Osteocyte (in vitro differentiated cells): ENCODE measurements around the gene SLC35A3. TPM values are rescaled to one million over a fixed set of nuclear protein-coding genes. Genes with fewer than 3 reads are reported as not detected.
"Not testable (repeated sequence)": the region's sequence is repeated elsewhere in the genome, so short reads cannot be mapped to it uniquely, and the experiment has no call there.

Source experiments
- DNase-seq: peaks from one replicate; pipeline ENCODE4 v3.0.0; 2021; ENCODE audit warnings: mixed read lengths; ENCODE audit not compliant: unreplicated experiment; ENCODE audit errors: extremely low spot score
- H3K27ac Mint-ChIP-seq: one replicate; pipeline ENCODE4 v1.8.0; 2021; ENCODE audit warnings: mild to moderate bottlenecking, mixed read lengths; ENCODE audit not compliant: unreplicated experiment
- H3K27me3 Mint-ChIP-seq: one replicate; pipeline ENCODE4 v1.8.0; 2021; ENCODE audit warnings: mixed read lengths; ENCODE audit not compliant: unreplicated experiment
- H3K36me3 Mint-ChIP-seq: one replicate; pipeline ENCODE4 v1.8.0; 2021; ENCODE audit warnings: mixed read lengths; ENCODE audit not compliant: unreplicated experiment
- H3K4me1 Mint-ChIP-seq: one replicate; pipeline ENCODE4 v1.8.0; 2021; ENCODE audit warnings: mixed read lengths; ENCODE audit not compliant: unreplicated experiment
- H3K4me3 Mint-ChIP-seq: one replicate; pipeline ENCODE4 v1.8.0; 2021; ENCODE audit warnings: mild to moderate bottlenecking, moderate library complexity, mixed read lengths; ENCODE audit not compliant: unreplicated experiment
- H3K9me3 Mint-ChIP-seq: one replicate; pipeline ENCODE4 v1.8.0; 2021; ENCODE audit warnings: mixed read lengths; ENCODE audit not compliant: unreplicated experiment
- CTCF ChIP-seq: fragments of 200-600 bp; sonication (generic); IDR thresholded peaks from 2 replicates; pipeline ENCODE4 v1.5.0; 2021; ENCODE audit warnings: antibody characterized with exemption, mild to moderate bottlenecking, moderate library complexity
- total RNA-seq: library from RNA; stranded (reverse); gene quantifications from 2 replicates; pipeline ENCODE4 v1.2.1, GENCODE V29; 2021

Gene SLC35A3
- total RNA-seq, 1 donor from 2014 or later: 21.3 TPM

DNA sequence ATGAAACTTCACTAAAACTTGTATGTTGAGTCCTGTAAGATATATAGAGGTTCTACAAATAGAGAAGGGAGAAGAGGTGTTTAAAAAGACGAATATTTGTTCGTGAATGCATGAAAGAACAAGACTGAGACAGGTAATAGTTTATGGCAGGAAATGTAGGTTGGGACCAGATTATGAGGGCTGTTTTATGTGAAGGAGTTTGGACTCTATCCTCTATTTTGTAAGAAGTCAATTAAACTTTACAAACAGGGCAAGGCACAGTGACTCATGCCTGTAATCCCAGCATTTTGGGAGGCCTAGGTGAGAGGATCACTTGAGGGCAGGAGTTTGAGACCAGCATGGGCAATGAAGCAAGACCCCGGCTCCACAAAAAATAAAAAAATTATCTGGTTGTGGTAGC is 5.7 kb downstream of the SLC35A3 start:
- peaks cover 17% of the 10 kb centered on the region for H3K4me1 Mint-ChIP-seq
- no peak for TF ChIP-seq CTCF
- H3K36me3 Mint-ChIP-seq: peaks cover 13% of the 10 kb centered on the region
- no peaks in the 10 kb centered on the region for H3K9me3 Mint-ChIP-seq
- DNase-seq: no peak
- H3K4me3 Mint-ChIP-seq: no peak overlapping the region
- no peaks in the 10 kb centered on the region for H3K27me3 Mint-ChIP-seq
- no peak overlapping the region for H3K27ac Mint-ChIP-seq

DNA sequence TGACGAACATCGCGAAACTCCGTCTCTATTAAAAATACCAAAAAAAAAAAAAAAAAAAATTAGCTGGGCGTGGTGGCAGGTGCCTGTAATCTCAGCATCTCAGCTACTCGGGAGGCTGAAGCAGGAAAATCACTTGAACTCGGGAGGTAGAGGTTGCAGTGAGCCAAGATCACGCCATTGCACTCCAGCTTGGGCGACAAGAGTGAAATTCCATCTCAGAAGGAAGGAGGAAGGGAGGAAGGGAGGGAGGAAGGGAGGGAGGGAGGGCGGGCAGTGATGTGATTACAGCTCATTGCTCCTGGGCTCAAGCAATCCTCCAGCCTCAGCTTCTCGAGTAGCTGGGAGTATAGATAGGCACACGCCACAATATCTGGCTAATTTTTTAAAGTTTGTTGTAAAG is 7.5 kb downstream of the SLC35A3 start:
- not testable (repeated sequence) for H3K27ac Mint-ChIP-seq, H3K27me3 Mint-ChIP-seq, H3K4me3 Mint-ChIP-seq, H3K4me1 Mint-ChIP-seq, H3K9me3 Mint-ChIP-seq, DNase-seq
- peaks cover 13% of the 10 kb centered on the region for H3K36me3 Mint-ChIP-seq

DNA sequence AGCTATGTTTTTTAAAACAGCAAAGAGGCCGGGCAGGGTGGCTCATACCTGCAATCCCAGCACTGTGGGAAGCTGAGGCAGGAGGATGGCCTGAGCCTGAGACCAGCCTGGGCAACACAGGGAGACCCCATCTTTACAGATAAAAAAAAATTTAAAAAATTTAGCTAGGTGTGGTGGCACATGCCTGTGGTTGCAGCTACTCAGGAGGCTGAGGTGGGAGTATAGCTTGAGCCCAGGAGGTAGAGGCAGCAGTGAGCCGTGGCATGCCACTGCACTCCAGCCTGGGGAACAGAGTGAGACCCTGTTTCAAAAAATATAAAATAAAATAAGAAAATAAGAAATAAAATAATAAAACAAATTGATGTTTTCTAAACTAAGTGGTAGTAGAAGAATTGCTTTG is 8.4 kb downstream of the SLC35A3 start:
- DNase-seq: no peak
- H3K36me3 Mint-ChIP-seq: peaks cover 10% of the 10 kb centered on the region
- H3K27me3 Mint-ChIP-seq: no peaks in the 10 kb centered on the region
- no peak overlapping the region for H3K27ac Mint-ChIP-seq
- no peaks in the 10 kb centered on the region for H3K4me1 Mint-ChIP-seq
- H3K4me3 Mint-ChIP-seq: no peak overlapping the region
- no peak for TF ChIP-seq CTCF
- no peaks in the 10 kb centered on the region for H3K9me3 Mint-ChIP-seq

DNA sequence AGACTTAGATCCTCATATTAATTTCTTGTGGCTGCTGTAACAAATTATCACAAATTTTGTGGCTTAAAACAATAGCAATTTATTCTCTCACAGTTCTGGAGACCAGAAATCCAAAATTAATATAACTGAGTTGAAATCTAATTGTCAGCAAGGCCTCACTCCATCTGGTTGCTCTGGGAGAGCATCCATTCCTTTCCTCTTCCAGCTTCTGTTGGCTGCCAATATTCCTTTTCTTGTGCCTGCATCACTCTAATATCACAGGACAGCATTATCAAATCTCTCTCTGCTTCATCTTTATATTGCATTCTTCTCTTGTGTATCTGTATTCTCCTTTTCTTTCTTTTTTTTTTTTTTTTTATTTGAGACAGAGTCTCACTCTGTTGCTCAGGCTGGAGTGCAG is 9.3 kb downstream of the SLC35A3 start:
- no peak for TF ChIP-seq CTCF
- Mint-ChIP-seq H3K4me3 (no peak overlapping the region), H3K4me1 (no peaks in the 10 kb centered on the region), H3K27ac (no peak overlapping the region), H3K27me3 (no peaks in the 10 kb centered on the region), H3K36me3 (peaks cover 10% of the 10 kb centered on the region), H3K9me3 (no peaks in the 10 kb centered on the region)
- DNase-seq: no peak

DNA sequence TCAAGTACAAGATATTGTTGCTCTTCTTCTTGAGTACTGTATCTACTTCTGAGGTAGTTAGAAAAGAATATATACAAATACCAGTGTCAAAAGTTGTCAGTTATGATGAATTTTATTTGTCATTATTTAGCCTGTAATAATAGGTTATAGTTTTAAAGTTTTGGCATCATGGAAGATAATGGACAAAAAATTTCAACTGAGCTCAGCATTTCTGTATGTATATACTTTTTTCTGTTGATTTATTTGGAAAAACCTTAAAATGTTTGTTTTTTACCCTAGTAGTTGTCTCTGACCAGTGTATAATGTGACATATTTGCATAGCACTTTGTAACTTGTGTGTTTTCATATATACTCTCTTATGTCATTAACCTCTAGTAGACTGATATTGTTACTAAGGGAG is 11.1 kb downstream of the SLC35A3 start:
- Mint-ChIP-seq H3K27ac (no peak overlapping the region), H3K4me3 (no peak overlapping the region), H3K4me1 (no peaks in the 10 kb centered on the region), H3K36me3 (peaks cover 16% of the 10 kb centered on the region), H3K27me3 (no peaks in the 10 kb centered on the region), H3K9me3 (peaks cover 16% of the 10 kb centered on the region)
- no peak for TF ChIP-seq CTCF
- no peak for DNase-seq

GRCh38 chr1:99986656-99987225 is 16.9 kb downstream of the SLC35A3 start:
- Mint-ChIP-seq H3K9me3 (peaks cover 16% of the 10 kb centered on the region), H3K27ac (no peak overlapping the region)
- no peak for DNase-seq

More at GRCh38 chr1:99986656-99987225, 16.9 kb downstream of the SLC35A3 start:
- Mint-ChIP-seq H3K36me3 (peaks cover 22% of the 10 kb centered on the region), H3K27me3 (no peaks in the 10 kb centered on the region), H3K4me3 (no peak overlapping the region), H3K4me1 (no peaks in the 10 kb centered on the region)
- no peak for TF ChIP-seq CTCF
